Measurements from ENCODE around the gene PHKA1. TPM values are rescaled to one million over a fixed set of nuclear protein-coding genes. Genes with fewer than 3 reads are reported as not detected.
"Not testable (repeated sequence)": the region's sequence is repeated elsewhere in the genome, so short reads cannot be mapped to it uniquely, and the experiment has no call there.

Gene PHKA1
- total RNA-seq, 1 donor = 8.6 TPM

DNA sequence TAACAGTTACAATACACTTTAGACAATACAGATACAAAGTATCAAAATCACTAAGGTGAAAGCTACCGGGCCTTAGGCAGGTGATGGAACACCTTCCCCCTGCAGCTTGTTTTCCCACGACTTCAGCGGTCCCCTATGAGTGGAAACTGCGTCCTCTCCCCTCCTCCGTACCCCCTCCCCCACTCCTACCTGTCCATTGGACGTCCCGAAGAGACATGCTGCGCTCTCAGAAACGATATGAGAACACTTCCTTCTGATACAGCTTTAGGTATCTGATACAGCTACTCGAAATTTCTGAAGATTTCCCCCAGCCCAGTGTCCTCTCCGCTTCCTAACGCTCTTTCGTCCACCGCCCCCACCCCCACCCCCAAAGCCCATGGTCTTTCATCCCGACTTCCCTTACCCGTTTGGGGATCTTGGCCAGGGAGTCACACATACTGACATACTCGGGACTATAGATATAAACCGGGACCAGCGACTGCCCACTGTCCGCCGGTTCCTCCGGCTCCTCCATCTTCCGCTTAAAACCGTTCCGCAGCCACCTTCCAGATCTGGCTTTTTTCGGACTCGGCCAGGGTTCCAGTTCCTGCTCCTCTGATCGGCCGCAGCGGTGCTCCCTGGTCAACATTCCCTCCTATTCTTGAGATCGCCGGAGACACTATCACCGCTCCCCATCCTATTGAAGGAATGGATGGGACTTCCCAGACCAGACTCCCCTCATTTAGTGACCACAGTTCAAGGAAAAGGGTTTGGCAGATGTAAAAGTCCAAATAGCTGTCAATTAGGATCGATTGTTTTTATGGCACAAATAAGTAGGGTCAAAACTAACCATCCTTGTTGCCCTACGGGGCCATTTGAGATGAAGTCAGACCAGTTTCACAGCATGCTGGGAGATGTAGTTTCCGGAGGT, 141.6 kb downstream of the PHKA1 start, which contains the start of gene HDAC8:
Gene HDAC8 (minus strand): TSS at position 596 of the 910 bp plus-strand sequence. CDS start 82 bp downstream, at position 514.
- peak; percentile 80 for DNase-seq (ENCODE audit: low read depth)
- TF ChIP-seq, protein P1, sequence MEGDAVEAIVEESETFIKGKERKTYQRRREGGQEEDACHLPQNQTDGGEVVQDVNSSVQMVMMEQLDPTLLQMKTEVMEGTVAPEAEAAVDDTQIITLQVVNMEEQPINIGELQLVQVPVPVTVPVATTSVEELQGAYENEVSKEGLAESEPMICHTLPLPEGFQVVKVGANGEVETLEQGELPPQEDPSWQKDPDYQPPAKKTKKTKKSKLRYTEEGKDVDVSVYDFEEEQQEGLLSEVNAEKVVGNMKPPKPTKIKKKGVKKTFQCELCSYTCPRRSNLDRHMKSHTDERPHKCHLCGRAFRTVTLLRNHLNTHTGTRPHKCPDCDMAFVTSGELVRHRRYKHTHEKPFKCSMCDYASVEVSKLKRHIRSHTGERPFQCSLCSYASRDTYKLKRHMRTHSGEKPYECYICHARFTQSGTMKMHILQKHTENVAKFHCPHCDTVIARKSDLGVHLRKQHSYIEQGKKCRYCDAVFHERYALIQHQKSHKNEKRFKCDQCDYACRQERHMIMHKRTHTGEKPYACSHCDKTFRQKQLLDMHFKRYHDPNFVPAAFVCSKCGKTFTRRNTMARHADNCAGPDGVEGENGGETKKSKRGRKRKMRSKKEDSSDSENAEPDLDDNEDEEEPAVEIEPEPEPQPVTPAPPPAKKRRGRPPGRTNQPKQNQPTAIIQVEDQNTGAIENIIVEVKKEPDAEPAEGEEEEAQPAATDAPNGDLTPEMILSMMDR (IDR thresholded peaks at IDR 0.05; ENCODE audit: insufficient read depth, low read depth, low read length) = no peak
- H3K4me3 ChIP-seq (ENCODE audit: low read depth, low read length) = peak within 1 kb of the TSS; percentile 79

DNA sequence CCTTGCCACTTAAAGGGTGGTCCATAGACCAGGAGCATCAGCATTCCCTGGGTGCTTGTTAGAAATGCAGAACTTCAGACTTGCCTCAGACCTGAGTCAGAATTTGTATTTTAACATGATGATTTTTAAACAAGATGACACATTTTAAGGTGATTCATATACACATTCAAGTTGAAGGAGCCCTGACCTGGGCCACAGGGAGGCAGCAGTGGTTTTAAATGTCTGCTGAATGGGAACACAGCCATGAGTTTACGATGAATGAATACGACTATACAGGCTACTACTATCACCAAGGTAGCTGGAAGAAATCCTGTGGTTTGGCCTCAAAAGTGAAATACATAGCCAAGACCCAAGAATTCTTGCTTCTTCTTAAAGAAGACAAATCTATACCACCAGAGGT, 144.3 kb downstream of the PHKA1 start:
- peak; percentile 25 for DNase-seq (ENCODE audit: low read depth)
- H3K4me3 ChIP-seq (ENCODE audit: low read depth, low read length) = no peak overlapping the region
- TF ChIP-seq, protein P1 (IDR thresholded peaks at IDR 0.05; ENCODE audit: insufficient read depth, low read depth, low read length) = no peak

DNA sequence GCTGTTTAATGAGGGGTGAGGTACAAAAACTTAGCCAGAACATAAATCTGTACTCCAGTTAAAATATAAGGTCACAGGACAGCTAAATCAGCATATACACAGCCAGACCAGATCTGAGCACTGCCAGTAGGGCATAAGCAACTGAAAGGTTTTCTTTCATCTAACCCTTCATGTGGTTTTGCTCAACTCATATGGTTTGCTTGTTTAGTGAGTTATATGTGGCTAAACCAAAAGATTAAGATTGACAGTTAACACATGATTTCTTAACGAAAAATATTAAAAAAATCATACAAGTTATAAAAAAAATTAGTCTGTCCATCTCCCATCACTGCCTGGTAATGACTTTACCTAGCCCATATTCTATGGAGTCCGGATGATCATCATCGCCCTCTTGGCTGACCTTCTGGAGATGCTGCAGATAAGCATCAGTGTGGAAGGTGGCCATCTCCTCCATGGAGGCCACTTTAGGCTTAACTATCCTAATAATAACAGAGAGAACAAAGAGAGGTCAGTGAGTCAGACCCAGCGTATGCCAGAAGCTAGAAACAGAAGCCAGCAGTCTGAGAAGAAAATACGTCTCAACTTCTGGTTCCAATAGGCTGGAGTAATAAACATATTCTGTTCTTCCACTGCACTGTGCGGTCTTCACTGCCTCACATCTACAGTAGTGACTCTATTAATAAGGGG, 145.6 kb downstream of the PHKA1 start:
- TF ChIP-seq, protein P1 (IDR thresholded peaks at IDR 0.05; ENCODE audit: insufficient read depth, low read depth, low read length) = no peak
- DNase-seq (ENCODE audit: low read depth) = peak; percentile 17
- H3K4me3 ChIP-seq (ENCODE audit: low read depth, low read length) = no peak overlapping the region

DNA sequence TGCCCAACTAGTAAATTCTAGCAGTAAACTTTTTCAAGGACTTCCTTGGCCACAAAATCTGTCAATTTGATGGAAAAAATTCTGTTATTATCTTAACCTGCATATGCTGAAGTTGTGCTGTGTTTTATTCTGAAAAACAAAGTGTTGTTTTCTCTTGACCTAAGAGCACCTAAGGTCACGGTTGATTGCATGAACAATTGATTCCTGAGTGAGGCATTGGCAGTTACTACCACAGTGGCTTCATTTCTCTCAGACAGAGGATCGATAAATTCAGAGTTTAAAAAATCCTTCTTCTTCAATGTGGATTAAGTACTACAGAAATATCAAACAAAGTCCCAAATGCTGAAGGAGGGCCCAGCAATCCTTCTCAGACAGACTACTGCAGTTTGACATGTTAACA, 147.7 kb downstream of the PHKA1 start:
- TF ChIP-seq, protein P1 (IDR thresholded peaks at IDR 0.05; ENCODE audit: insufficient read depth, low read depth, low read length) = no peak
- H3K4me3 ChIP-seq (ENCODE audit: low read depth, low read length) = no peak overlapping the region
- no peak for DNase-seq (ENCODE audit: low read depth)

DNA sequence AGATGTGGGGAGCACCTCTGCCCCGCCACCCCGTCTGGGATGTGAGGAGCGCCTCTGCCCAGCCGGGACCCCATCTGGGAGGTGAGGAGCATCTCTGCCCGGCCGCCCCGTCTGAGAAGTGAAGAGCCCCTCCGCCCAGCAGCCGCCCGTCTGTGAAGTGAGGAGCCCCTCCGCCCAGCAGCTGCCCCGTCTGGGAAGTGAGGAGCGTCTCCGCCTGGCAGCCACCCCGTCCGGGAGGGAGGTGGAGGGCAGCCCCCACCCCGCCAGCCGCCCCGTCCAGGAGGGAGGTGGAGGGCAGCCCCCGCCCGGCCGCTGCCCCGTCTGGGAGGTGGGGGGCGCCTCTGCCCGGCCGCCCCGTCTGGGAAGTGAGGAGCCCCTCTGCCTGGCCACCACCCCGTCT, 154.5 kb downstream of the PHKA1 start:
- not testable (repeated sequence) for DNase-seq (ENCODE audit: low read depth); H3K4me3 ChIP-seq (ENCODE audit: low read depth, low read length)

DNA sequence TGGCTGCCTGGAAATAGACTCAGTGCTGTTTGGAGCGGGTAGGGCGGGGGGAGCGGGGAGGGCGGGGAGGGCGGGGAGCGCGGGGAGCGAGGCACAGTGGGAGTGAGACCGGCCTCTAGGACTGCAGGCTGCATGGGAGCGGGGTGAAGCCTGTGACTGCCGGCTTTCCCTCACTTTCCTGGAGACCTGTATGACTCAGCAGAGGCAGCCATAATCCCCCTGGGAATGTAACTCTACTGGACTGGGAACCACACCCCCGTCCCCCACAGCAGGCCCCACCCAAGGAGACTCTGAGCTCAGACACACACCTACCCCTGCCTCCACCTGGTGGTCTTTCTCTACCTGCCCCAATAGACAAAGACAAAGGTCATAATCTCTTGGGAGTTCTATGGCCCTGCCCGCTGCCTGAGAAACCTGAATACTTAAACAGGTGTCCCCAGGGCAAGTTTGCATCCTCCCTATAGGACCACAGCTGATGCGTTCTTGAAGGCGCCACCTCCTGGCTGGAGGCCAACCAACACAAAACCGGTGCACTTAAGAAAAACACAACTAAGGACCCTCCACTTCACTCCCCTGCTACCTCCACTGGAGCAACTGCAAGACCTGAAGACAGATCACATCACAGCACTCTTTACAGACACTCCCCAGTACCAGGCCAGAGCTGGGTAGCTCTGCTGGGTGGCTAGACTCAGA, 159.5 kb downstream of the PHKA1 start:
- TF ChIP-seq, protein P1 (IDR thresholded peaks at IDR 0.05; ENCODE audit: insufficient read depth, low read depth, low read length) = no peak
- DNase-seq (ENCODE audit: low read depth) = peak; percentile 13
- no peak overlapping the region for H3K4me3 ChIP-seq (ENCODE audit: low read depth, low read length)

DNA sequence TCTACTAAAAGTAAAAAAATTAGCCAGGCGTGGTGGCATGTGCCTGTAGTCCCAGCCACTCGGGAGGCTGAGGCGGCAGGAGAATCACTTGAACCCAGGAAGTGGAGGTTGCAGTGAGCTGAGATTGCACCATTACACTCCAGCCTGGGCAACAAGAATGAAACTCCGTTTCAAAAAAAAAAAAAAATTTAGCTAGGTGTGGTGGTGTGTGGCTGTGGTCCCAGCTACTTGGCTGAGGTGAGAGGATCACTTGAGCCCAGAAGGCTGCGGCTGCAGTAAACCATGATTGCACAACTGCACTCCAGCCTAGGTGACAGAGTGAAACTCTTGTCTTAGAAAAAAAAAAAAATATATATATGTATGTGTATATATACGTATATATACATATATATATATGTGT, 161.7 kb downstream of the PHKA1 start:
- H3K4me3 ChIP-seq (ENCODE audit: low read depth, low read length); DNase-seq (ENCODE audit: low read depth): not testable (repeated sequence)
